Fibroblast of lung (primary cell): ENCODE measurements around the gene UMOD.

Experiments used
- EZH2 ChIP-seq: IDR thresholded peaks from 2 replicates; pipeline ENCODE4 v1.5.1; 2012; ENCODE audit warnings: low read length, control low read depth, mild to moderate bottlenecking; ENCODE audit errors: missing control alignments
- TF ChIP-seq, protein P1 (sequence below), 2 donors: IDR thresholded peaks in 1 of 2; conservative IDR thresholded peaks in 1 of 2; 1 replicate in 1 of 2; 2 replicates in 1 of 2; pipeline ENCODE4 v1.5.1; 2011 to 2012; ENCODE audit warnings: low read length in 2 of 2, control low read depth in 1 of 2, inconsistent platforms in 1 of 2, low read depth in 1 of 2, mild to moderate bottlenecking in 1 of 2

DNA sequence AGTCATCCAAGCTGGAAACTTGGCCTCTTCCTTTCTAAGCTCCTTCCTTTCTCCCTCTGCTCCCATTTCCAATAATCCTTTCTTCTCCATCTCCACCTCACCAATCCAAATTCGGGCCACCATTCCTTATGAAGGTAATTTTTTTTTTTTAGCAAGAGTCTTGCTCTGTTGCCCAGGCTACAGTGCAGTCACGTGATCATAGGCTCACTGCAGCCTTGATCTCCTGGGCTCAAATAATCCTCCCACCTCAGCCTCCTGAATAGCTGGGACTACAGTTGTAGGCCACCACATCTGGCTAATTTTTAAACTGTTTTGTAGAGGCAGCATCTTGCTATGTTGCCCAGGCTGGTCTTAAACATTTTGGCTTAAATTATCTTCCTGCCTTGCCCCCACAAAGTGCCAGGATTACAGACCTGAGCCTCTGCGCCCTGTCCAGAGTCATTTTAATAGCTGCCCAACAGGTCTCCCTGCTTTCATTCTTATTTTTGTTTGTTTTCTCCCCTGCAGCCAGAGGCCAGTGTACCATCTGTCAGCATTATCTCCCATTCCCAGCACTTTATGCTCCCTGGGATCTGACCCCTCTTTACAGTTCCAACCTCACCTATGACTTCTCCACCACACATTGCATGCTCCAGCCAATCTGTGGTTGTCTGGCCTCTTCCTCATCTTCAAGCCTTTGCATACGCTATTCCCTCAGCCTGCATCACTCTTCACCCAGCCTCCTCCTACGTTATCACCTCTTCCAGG lies 22.9 kb downstream of the UMOD start:
- TF ChIP-seq, protein P1, sequence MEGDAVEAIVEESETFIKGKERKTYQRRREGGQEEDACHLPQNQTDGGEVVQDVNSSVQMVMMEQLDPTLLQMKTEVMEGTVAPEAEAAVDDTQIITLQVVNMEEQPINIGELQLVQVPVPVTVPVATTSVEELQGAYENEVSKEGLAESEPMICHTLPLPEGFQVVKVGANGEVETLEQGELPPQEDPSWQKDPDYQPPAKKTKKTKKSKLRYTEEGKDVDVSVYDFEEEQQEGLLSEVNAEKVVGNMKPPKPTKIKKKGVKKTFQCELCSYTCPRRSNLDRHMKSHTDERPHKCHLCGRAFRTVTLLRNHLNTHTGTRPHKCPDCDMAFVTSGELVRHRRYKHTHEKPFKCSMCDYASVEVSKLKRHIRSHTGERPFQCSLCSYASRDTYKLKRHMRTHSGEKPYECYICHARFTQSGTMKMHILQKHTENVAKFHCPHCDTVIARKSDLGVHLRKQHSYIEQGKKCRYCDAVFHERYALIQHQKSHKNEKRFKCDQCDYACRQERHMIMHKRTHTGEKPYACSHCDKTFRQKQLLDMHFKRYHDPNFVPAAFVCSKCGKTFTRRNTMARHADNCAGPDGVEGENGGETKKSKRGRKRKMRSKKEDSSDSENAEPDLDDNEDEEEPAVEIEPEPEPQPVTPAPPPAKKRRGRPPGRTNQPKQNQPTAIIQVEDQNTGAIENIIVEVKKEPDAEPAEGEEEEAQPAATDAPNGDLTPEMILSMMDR (conservative IDR thresholded peaks at IDR 0.05 in 1 of 2, IDR thresholded peaks at IDR 0.05 in 1 of 2; ENCODE audit: low read depth in 1 of 2, low read length in 2 of 2) = no peak
- TF ChIP-seq EZH2 = no peak
